NB4 (cell line): ENCODE measurements around the gene VLDLR.

Source experiments
- DNase-seq: peaks from one replicate; pipeline ENCODE4 v3.0.0; 2010; ENCODE audit warnings: low read depth
- H3K4me3 ChIP-seq: one replicate; pipeline ENCODE4 v1.5.1; 2011; ENCODE audit warnings: mild to moderate bottlenecking, low read depth, low read length, moderate library complexity
- MYC ChIP-seq: IDR thresholded peaks from 2 replicates; pipeline ENCODE4 v1.6.1; 2011; ENCODE audit warnings: low read depth, low read length
- POLR2A ChIP-seq: IDR thresholded peaks from 2 replicates; pipeline ENCODE4 v1.6.1; 2011; ENCODE audit warnings: mild to moderate bottlenecking; ENCODE audit not compliant: insufficient read length; ENCODE audit errors: extremely low read depth
- TF ChIP-seq, protein P1 (sequence below): IDR thresholded peaks from one replicate; pipeline ENCODE4 v1.5.1; 2012; ENCODE audit warnings: low read depth, low read length
- TF ChIP-seq, protein P2 (sequence below): IDR thresholded peaks from 2 replicates; pipeline ENCODE4 v1.6.1; 2011; ENCODE audit warnings: low read depth, low read length

VLDLR gene

DNA sequence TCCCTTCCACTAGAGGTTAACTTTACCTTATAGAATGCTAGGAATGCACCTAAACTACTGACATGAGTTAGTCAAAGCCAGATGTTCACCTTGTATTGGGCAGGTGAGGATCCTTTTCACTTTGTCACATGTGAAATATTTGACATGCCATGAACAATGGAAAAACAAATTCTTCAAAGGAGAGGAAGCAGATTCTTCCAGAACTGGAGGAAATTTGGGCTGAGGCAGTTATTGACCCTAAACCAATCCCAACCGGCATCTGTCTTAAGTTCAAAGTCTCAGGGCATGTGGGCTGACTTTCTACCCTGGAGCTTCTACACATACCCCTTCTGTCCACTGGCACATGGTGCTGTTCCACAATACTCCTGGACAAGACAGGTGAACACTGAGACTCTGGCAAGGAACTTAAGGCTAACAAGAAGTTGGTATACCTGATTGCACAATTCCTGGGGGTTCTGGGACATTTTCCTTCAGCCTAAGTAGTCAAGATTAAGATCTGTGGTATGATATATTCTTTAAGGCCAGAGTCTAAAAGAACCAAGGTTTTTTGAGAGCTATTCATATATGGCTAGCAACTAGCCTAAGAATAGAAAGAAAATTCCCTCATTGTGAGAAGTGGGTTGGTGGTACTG, 2.6 kb downstream of the VLDLR start:
- peak; percentile 33 for DNase-seq
- TF ChIP-seq, protein P1, sequence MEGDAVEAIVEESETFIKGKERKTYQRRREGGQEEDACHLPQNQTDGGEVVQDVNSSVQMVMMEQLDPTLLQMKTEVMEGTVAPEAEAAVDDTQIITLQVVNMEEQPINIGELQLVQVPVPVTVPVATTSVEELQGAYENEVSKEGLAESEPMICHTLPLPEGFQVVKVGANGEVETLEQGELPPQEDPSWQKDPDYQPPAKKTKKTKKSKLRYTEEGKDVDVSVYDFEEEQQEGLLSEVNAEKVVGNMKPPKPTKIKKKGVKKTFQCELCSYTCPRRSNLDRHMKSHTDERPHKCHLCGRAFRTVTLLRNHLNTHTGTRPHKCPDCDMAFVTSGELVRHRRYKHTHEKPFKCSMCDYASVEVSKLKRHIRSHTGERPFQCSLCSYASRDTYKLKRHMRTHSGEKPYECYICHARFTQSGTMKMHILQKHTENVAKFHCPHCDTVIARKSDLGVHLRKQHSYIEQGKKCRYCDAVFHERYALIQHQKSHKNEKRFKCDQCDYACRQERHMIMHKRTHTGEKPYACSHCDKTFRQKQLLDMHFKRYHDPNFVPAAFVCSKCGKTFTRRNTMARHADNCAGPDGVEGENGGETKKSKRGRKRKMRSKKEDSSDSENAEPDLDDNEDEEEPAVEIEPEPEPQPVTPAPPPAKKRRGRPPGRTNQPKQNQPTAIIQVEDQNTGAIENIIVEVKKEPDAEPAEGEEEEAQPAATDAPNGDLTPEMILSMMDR, result no peak
- TF ChIP-seq MYC (no peak), POLR2A (no peak)
- TF ChIP-seq, protein P2, sequence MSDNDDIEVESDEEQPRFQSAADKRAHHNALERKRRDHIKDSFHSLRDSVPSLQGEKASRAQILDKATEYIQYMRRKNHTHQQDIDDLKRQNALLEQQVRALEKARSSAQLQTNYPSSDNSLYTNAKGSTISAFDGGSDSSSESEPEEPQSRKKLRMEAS, result no peak
- H3K4me3 ChIP-seq, result no peak overlapping the region

DNA sequence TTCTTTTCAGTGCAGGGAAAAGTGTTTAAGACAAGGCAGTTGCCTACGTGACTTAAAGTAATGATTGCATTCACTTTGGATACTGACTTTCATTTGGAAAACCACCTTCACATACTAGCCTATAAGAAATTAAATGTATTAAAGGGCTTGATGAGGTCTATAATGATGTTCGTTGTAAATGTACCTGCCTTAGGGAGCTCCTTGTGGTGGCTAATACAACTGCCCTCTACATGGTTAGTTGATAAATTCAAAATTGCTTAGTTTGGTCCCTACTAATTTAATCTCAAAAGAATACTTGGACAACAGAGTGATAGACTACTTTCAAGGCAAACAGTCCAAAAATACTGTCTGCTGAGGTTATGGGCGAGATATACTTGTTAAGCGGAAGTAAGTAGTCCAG, 3.8 kb downstream of the VLDLR start:
- no peak for DNase-seq
- TF ChIP-seq, protein P2, result no peak
- TF ChIP-seq POLR2A, result no peak
- TF ChIP-seq, protein P1, result no peak
- no peak for TF ChIP-seq MYC
- H3K4me3 ChIP-seq, result no peak overlapping the region

GRCh38 chr9:2628919-2629318, 7.3 kb downstream of the VLDLR start:
- TF ChIP-seq, protein P1, result no peak
- TF ChIP-seq, protein P2, result no peak
- TF ChIP-seq MYC (no peak), POLR2A (no peak)
- DNase-seq, result no peak
- H3K4me3 ChIP-seq, result no peak overlapping the region

GRCh38 chr9:2630158-2630557, 8.6 kb downstream of the VLDLR start:
- no peak overlapping the region for H3K4me3 ChIP-seq
- TF ChIP-seq MYC (no peak), POLR2A (no peak)
- TF ChIP-seq, protein P2, result no peak
- TF ChIP-seq, protein P1, result no peak
- DNase-seq, result no peak

- no peak overlapping the region for H3K4me3 ChIP-seq
- TF ChIP-seq MYC (no peak), POLR2A (no peak)
- TF ChIP-seq, protein P1, result no peak
- TF ChIP-seq, protein P2, result no peak
- DNase-seq, result no peak
These were observed 9.7 kb downstream of the VLDLR start for GRCh38 chr9:2631263-2631662.
